DND-41 (cell line): ENCODE measurements around the gene ARHGAP31.

ENCODE experiments used
- EZH2 ChIP-seq: IDR thresholded peaks from 3 replicates; pipeline ENCODE4 v1.6.1; 2012; ENCODE audit warnings: borderline replicate concordance, low read depth, mild to moderate bottlenecking, moderate library complexity, low read length, inconsistent platforms; ENCODE audit not compliant: severe bottlenecking
- TF ChIP-seq, protein P1 (sequence below): IDR thresholded peaks from 2 replicates; pipeline ENCODE4 v1.5.1; 2012; ENCODE audit warnings: borderline replicate concordance, low read length, moderate library complexity, mild to moderate bottlenecking; ENCODE audit not compliant: poor library complexity, severe bottlenecking; ENCODE audit errors: extremely low read depth

DNA sequence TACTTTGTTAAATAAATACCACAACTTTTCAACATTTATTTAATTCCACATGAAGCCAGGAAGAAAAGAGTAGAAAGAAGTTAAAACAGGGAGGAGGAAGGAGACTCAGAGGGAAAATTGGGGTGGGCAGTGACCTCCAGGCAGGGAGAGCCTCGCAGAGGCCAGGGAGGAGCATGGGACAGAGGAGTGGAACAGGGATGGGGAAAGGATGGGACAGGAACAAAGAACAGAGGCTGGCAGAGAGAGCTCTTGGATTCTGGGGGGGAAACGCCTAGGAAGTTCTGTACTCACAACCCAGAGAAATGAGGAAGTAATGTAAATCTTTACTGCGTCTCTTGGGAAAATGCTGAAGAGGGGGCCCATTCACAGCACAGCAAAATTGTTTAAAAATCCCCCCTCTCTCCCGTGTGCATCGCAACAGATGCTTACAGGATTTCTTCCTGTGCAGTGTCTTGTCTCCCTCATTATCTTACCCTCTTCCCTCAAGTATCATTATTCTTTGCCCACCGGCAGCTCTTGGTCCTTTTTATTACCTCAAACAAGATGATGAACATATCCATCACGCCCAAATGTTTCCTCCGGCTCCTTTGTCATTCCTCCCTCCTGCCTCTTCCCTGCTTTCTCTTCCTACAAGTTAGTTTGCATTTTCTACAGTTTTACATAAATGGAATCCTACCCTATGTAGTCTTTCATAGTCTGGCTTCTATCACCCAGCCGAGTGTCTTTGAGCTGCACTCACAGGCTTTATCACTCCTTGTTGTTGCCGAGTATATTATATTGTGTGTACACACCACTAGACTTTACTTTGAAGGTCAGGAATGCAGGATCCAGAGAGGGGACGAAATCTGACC lies 65.5 kb downstream of the ARHGAP31 start:
- TF ChIP-seq, protein P1, sequence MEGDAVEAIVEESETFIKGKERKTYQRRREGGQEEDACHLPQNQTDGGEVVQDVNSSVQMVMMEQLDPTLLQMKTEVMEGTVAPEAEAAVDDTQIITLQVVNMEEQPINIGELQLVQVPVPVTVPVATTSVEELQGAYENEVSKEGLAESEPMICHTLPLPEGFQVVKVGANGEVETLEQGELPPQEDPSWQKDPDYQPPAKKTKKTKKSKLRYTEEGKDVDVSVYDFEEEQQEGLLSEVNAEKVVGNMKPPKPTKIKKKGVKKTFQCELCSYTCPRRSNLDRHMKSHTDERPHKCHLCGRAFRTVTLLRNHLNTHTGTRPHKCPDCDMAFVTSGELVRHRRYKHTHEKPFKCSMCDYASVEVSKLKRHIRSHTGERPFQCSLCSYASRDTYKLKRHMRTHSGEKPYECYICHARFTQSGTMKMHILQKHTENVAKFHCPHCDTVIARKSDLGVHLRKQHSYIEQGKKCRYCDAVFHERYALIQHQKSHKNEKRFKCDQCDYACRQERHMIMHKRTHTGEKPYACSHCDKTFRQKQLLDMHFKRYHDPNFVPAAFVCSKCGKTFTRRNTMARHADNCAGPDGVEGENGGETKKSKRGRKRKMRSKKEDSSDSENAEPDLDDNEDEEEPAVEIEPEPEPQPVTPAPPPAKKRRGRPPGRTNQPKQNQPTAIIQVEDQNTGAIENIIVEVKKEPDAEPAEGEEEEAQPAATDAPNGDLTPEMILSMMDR, result no peak
- no peak for TF ChIP-seq EZH2
